HCT116 (cell line): ENCODE data around the gene CDH13. TPM values are rescaled to one million over a fixed set of nuclear protein-coding genes. Genes with fewer than 3 reads are reported as not detected.

ENCODE experiments used
- ATAC-seq: fragments of 200-7000 bp; cut with Tn5 transposase; 2 replicates; pipeline ENCODE4 v1.9.1; 2020; ENCODE audit warnings: mild to moderate bottlenecking, moderate library complexity
- BruUV-seq: library from RNA; stranded (reverse); fragments of 400-500 nt; replicated peaks from 2 replicates; lab custom pipeline; 2021; lab: Mats Ljungman, UMichigan
- CTCF ChIA-PET: fragments of 300-600 bp; sonication (Branson Sonifier 250); formaldehyde crosslinking; loops from one replicate; lab custom pipeline; 2021; ENCODE audit warnings: antibody characterized with exemption; lab: Charles Lee
- POLR2A ChIA-PET: fragments of 300-600, 350-600 bp; sonication (Branson Sonifier 250); formaldehyde crosslinking; loops from one replicate; lab custom pipeline; 2021; ENCODE audit warnings: antibody characterized with exemption; lab: Charles Lee
- RAD21 ChIA-PET, 2 experiments: fragments of 300-600 bp; sonication (Branson Sonifier 250); formaldehyde crosslinking; loops; one replicate each; lab custom pipeline; 2023; ENCODE audit warnings: low total read pairs in 2 of 2; ENCODE audit not compliant: uncharacterized antibody in 2 of 2, unreplicated experiment in 2 of 2, low non-redundant PET in 1 of 2; lab: Charles Lee
- DNase-seq: peaks from one replicate; pipeline ENCODE4 v3.0.0-alpha.2; 2010; ENCODE audit warnings: low read depth, low spot score
- H2AFZ ChIP-seq: fragments of 200-600 bp; shearing (Covaris generic), sonication (generic); 2 replicates; pipeline ENCODE4 v1.6.1; 2017; ENCODE audit warnings: low read depth, mixed run types, mixed read lengths, antibody characterized with exemption, low read length; ENCODE audit not compliant: poor library complexity, severe bottlenecking
- H3K27ac ChIP-seq: 2 replicates; pipeline ENCODE4 v1.5.1; 2012; ENCODE audit warnings: low read depth, low read length
- H3K27me3 ChIP-seq: fragments of 200-600 bp; sonication (generic); 2 replicates; pipeline ENCODE4 v1.6.1; 2016; ENCODE audit warnings: mixed run types, low read length, mixed read lengths; ENCODE audit not compliant: insufficient read depth
- H3K36me3 ChIP-seq, 2 experiments: fragments of 200-500 bp in 1 of 2; fragments of 200-600 bp in 1 of 2; sonication (Bioruptor generic) in 1 of 2; sonication (generic) in 1 of 2; 2 replicates each; pipeline versions ENCODE4 v1.5.1 to v1.6.1; 2014 to 2016; ENCODE audit warnings: low read length in 2 of 2, inconsistent platforms in 1 of 2, mixed read lengths in 1 of 2, mixed run types in 1 of 2; ENCODE audit not compliant: insufficient read depth in 2 of 2, control insufficient read depth in 1 of 2
- H3K4me1 ChIP-seq, 2 experiments: fragments of 200-600 bp in 1 of 2; sonication (generic) in 1 of 2; 2 replicates each; pipeline versions ENCODE4 v1.5.1 to v1.6.1; 2012 to 2017; ENCODE audit warnings: low read length in 2 of 2, inconsistent platforms in 1 of 2, mild to moderate bottlenecking in 1 of 2, mixed read lengths in 1 of 2, mixed run types in 1 of 2, moderate library complexity in 1 of 2; ENCODE audit not compliant: insufficient read depth in 2 of 2, control insufficient read depth in 1 of 2
- H3K4me2 ChIP-seq: fragments of 200-600 bp; sonication (generic); 2 replicates; pipeline ENCODE4 v1.6.1; 2017; ENCODE audit warnings: mixed run types, low read length, mixed read lengths
- H3K4me3 ChIP-seq, 2 experiments: fragments of 200-600 bp in 1 of 2; sonication (generic) in 1 of 2; replicated peaks in 1 of 2; 2 replicates each; pipeline ENCODE4 v1.5.1; 2011 to 2016; ENCODE audit warnings: low read length in 2 of 2, control low read depth in 1 of 2, low read depth in 1 of 2, mild to moderate bottlenecking in 1 of 2, mixed read lengths in 1 of 2, mixed run types in 1 of 2
- H3K79me2 ChIP-seq: fragments of 200-600 bp; sonication (generic); 2 replicates; pipeline ENCODE4 v1.6.1; 2017; ENCODE audit warnings: mild to moderate bottlenecking, mixed run types, low read length, moderate library complexity, mixed read lengths; ENCODE audit not compliant: insufficient read depth
- H3K9ac ChIP-seq: fragments of 200-600 bp; sonication (generic); 2 replicates; pipeline ENCODE4 v1.6.1; 2016; ENCODE audit warnings: low read length, mixed read lengths
- H3K9me2 ChIP-seq: fragments of 200-600 bp; sonication (generic), shearing (Covaris generic); 2 replicates; pipeline ENCODE4 v1.6.1; 2017; ENCODE audit warnings: mixed run types, mild to moderate bottlenecking, moderate library complexity; ENCODE audit not compliant: insufficient read depth
- H3K9me3 ChIP-seq, 2 experiments: fragments of 200-500 bp in 1 of 2; fragments of 200-600 bp in 1 of 2; sonication (Bioruptor generic) in 1 of 2; sonication (generic) in 1 of 2; 2 replicates each; pipeline ENCODE4 v1.6.1; 2014 to 2017; ENCODE audit warnings: low read length in 2 of 2, mixed read lengths in 2 of 2, inconsistent platforms in 1 of 2, low read depth in 1 of 2, mild to moderate bottlenecking in 1 of 2, mixed run types in 1 of 2, moderate library complexity in 1 of 2; ENCODE audit not compliant: control insufficient read depth in 1 of 2, insufficient read depth in 1 of 2
- H4K20me1 ChIP-seq: fragments of 200-600 bp; sonication (generic), shearing (Covaris generic); 2 replicates; pipeline ENCODE4 v1.6.1; 2017; ENCODE audit warnings: mixed run types, mild to moderate bottlenecking, moderate library complexity; ENCODE audit not compliant: insufficient read depth
- EZH2 ChIP-seq: fragments of 200-600 bp; sonication (generic); IDR thresholded peaks from 2 replicates; pipeline ENCODE4 v1.6.1; 2017; ENCODE audit warnings: antibody characterized with exemption, mixed run types
- EZH2phosphoT487 ChIP-seq: fragments of 200-600 bp; IDR thresholded peaks from 2 replicates; pipeline ENCODE4 v1.6.1; 2018; ENCODE audit warnings: antibody characterized with exemption, borderline replicate concordance
- FOSL1 ChIP-seq: IDR thresholded peaks from 2 replicates; pipeline ENCODE4 v1.6.1; 2012; ENCODE audit warnings: low read depth
- JUND ChIP-seq: IDR thresholded peaks from 2 replicates; pipeline ENCODE4 v1.6.1; 2012
- POLR2A ChIP-seq: IDR thresholded peaks from 2 replicates; pipeline ENCODE4 v1.7.0; 2011; ENCODE audit warnings: borderline replicate concordance; ENCODE audit not compliant: insufficient read depth, insufficient read length; ENCODE audit errors: extremely low read depth
- POLR2AphosphoS5 ChIP-seq: IDR thresholded peaks from 2 replicates; pipeline ENCODE4 v1.6.1; 2011; ENCODE audit warnings: mild to moderate bottlenecking, low read depth, low read length, moderate library complexity
- SP1 ChIP-seq: IDR thresholded peaks from 2 replicates; pipeline ENCODE4 v1.6.1; 2012; ENCODE audit warnings: low read depth
- SRF ChIP-seq: IDR thresholded peaks from 2 replicates; pipeline ENCODE4 v1.6.1; 2012; ENCODE audit warnings: low read depth
- TCF7L2 ChIP-seq: IDR thresholded peaks from 2 replicates; pipeline ENCODE4 v1.7.0; 2011; ENCODE audit warnings: borderline replicate concordance, inconsistent platforms; ENCODE audit not compliant: insufficient read depth, insufficient read length; ENCODE audit errors: extremely low read depth
- ZBTB33 ChIP-seq: IDR thresholded peaks from 2 replicates; pipeline ENCODE4 v1.6.1; 2011; ENCODE audit warnings: mild to moderate bottlenecking, low read length, moderate library complexity; ENCODE audit not compliant: insufficient replicate concordance; ENCODE audit errors: extremely low read depth
- ZNF274 ChIP-seq: fragments of 200-500 bp; sonication (Bioruptor generic); IDR thresholded peaks from 2 replicates; pipeline ENCODE4 v1.6.1; 2014; ENCODE audit warnings: mild to moderate bottlenecking, low read depth, low read length, inconsistent platforms
- intact Hi-C: fragments of 100-400 bp; cut with micrococcal nuclease; formaldehyde crosslinking; loops from 2 replicates; pipeline ENCODE4 v1.10.0; 2022
- total RNA-seq: library from RNA; stranded (reverse); gene quantifications from one replicate; pipeline ENCODE4 v1.2.1, GENCODE V29; 2021; ENCODE audit not compliant: unreplicated experiment
- TF ChIP-seq, protein P1 (sequence below): IDR thresholded peaks from 2 replicates; pipeline ENCODE4 v1.6.1; 2012; ENCODE audit warnings: low read depth
- TF ChIP-seq, protein P2 (sequence below): IDR thresholded peaks from 2 replicates; pipeline ENCODE4 v1.6.1; 2012

CDH13 gene
- total RNA-seq, 1 experiment from 2014 or later, result not detected

GRCh38 chr16:83220066-83220465, 593.3 kb downstream of the CDH13 start:
- POLR2A ChIA-PET, result no interaction called here
- RAD21 ChIA-PET, result no interaction called here
- BruUV-seq, result no TSS peak

More at GRCh38 chr16:83220066-83220465, 593.3 kb downstream of the CDH13 start:
- no peaks in the 10 kb centered on the region for H4K20me1 ChIP-seq
- H3K4me3 ChIP-seq, result no peak overlapping the region
- CTCF ChIA-PET, result no interaction called here
- intact Hi-C loops, result no loop called here
- TF ChIP-seq POLR2A, result no peak
- no peak for TF ChIP-seq JUND
- no peak for TF ChIP-seq FOSL1
- no peak for TF ChIP-seq EZH2phosphoT487
- TF ChIP-seq TCF7L2, result no peak
- TF ChIP-seq, protein P1, sequence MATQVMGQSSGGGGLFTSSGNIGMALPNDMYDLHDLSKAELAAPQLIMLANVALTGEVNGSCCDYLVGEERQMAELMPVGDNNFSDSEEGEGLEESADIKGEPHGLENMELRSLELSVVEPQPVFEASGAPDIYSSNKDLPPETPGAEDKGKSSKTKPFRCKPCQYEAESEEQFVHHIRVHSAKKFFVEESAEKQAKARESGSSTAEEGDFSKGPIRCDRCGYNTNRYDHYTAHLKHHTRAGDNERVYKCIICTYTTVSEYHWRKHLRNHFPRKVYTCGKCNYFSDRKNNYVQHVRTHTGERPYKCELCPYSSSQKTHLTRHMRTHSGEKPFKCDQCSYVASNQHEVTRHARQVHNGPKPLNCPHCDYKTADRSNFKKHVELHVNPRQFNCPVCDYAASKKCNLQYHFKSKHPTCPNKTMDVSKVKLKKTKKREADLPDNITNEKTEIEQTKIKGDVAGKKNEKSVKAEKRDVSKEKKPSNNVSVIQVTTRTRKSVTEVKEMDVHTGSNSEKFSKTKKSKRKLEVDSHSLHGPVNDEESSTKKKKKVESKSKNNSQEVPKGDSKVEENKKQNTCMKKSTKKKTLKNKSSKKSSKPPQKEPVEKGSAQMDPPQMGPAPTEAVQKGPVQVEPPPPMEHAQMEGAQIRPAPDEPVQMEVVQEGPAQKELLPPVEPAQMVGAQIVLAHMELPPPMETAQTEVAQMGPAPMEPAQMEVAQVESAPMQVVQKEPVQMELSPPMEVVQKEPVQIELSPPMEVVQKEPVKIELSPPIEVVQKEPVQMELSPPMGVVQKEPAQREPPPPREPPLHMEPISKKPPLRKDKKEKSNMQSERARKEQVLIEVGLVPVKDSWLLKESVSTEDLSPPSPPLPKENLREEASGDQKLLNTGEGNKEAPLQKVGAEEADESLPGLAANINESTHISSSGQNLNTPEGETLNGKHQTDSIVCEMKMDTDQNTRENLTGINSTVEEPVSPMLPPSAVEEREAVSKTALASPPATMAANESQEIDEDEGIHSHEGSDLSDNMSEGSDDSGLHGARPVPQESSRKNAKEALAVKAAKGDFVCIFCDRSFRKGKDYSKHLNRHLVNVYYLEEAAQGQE, result no peak
- no peak for TF ChIP-seq POLR2AphosphoS5
- TF ChIP-seq ZNF274, result no peak
- no peak for TF ChIP-seq ZBTB33
- no peak for TF ChIP-seq SRF
- no peak for TF ChIP-seq EZH2
- no peak for TF ChIP-seq SP1
- TF ChIP-seq, protein P2, sequence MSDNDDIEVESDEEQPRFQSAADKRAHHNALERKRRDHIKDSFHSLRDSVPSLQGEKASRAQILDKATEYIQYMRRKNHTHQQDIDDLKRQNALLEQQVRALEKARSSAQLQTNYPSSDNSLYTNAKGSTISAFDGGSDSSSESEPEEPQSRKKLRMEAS, result no peak
- ATAC-seq, result no peak
- no peak overlapping the region for H3K27ac ChIP-seq
- H3K27me3 ChIP-seq, result no peaks in the 10 kb centered on the region
- no peak for DNase-seq
- H3K4me2 ChIP-seq, result no peak overlapping the region
- no peaks in the 10 kb centered on the region for H3K36me3 ChIP-seq
- H3K4me1 ChIP-seq, result no peaks in the 10 kb centered on the region
- H3K9ac ChIP-seq, result no peak overlapping the region
- H3K79me2 ChIP-seq, result no peaks in the 10 kb centered on the region
- no peak overlapping the region for H2AFZ ChIP-seq
- H3K9me2 ChIP-seq, result no peaks in the 10 kb centered on the region
- peaks cover 0 to 6% of the 10 kb centered on the region in 2 experiments; a peak in 1 of 4 replicates for H3K9me3 ChIP-seq
